Fibroblast of lung (primary cell): ENCODE measurements around the gene ITPR3. TPM values are rescaled to one million over a fixed set of nuclear protein-coding genes. Genes with fewer than 3 reads are reported as not detected.

Experiments
- DNase-seq, 2 donors: peaks; one replicate each; pipeline versions ENCODE4 v3.0.0 to v3.0.0-alpha.2; 2010; ENCODE audit warnings: low read depth in 2 of 2
- H2AFZ ChIP-seq: 2 replicates; pipeline ENCODE4 v1.5.1; 2012; ENCODE audit warnings: low read length, control low read depth, inconsistent platforms
- H3K27ac ChIP-seq: 2 replicates; pipeline ENCODE4 v1.5.1; 2011; ENCODE audit warnings: low read length, control low read depth; ENCODE audit not compliant: insufficient read depth
- H3K27me3 ChIP-seq: 2 replicates; pipeline ENCODE4 v1.5.1; 2011; ENCODE audit warnings: mild to moderate bottlenecking, low read length; ENCODE audit not compliant: control insufficient read depth, insufficient read depth
- H3K36me3 ChIP-seq: 2 replicates; pipeline ENCODE4 v1.5.1; 2011; ENCODE audit warnings: low read length; ENCODE audit not compliant: control insufficient read depth, insufficient read depth
- H3K4me1 ChIP-seq: 2 replicates; pipeline ENCODE4 v1.5.1; 2011; ENCODE audit warnings: low read length; ENCODE audit not compliant: control insufficient read depth, insufficient read depth; ENCODE audit errors: extremely low read depth
- H3K4me2 ChIP-seq: 2 replicates; pipeline ENCODE4 v1.5.1; 2011; ENCODE audit warnings: low read length, control low read depth; ENCODE audit not compliant: insufficient read depth; ENCODE audit errors: extremely low read depth
- H3K4me3 ChIP-seq, 4 experiments: fragments of 200-600 bp in 1 of 4; sonication (generic) in 1 of 4; replicated peaks in 1 of 4; 2 replicates each; pipeline ENCODE4 v1.5.1; 2011 to 2016; ENCODE audit warnings: low read length in 4 of 4, low read depth in 3 of 4, mild to moderate bottlenecking in 3 of 4, control low read depth in 2 of 4, inconsistent platforms in 1 of 4, mixed read lengths in 1 of 4; ENCODE audit not compliant: insufficient read depth in 1 of 4; ENCODE audit errors: control extremely low read depth in 1 of 4
- H3K79me2 ChIP-seq: 2 replicates; pipeline ENCODE4 v1.5.1; 2012; ENCODE audit warnings: mild to moderate bottlenecking, low read length, inconsistent platforms; ENCODE audit not compliant: control insufficient read depth, insufficient read depth
- H3K9ac ChIP-seq: 2 replicates; pipeline ENCODE4 v1.5.1; 2011; ENCODE audit warnings: mild to moderate bottlenecking, low read length, control low read depth; ENCODE audit not compliant: insufficient read depth
- H3K9me3 ChIP-seq: 2 replicates; pipeline ENCODE4 v1.5.1; 2012; ENCODE audit warnings: low read depth, low read length; ENCODE audit not compliant: control insufficient read depth, insufficient read depth
- H4K20me1 ChIP-seq: 2 replicates; pipeline ENCODE4 v1.5.1; 2011; ENCODE audit warnings: low read length; ENCODE audit not compliant: control insufficient read depth, insufficient read depth; ENCODE audit errors: extremely low read depth
- EZH2 ChIP-seq: IDR thresholded peaks from 2 replicates; pipeline ENCODE4 v1.5.1; 2012; ENCODE audit warnings: low read length, control low read depth, mild to moderate bottlenecking; ENCODE audit errors: missing control alignments
- polyA plus RNA-seq, 2 donors: library from polyadenylated mRNA; depleted of rRNA in 1 of 2; stranded (reverse) in 1 of 2; unstranded in 1 of 2; fragments of >200 nt; gene quantifications; 2 replicates each; pipeline ENCODE4 v1.2.1, GENCODE V29; 2011 to 2012; ENCODE audit warnings: missing spikeins in 1 of 2
- total RNA-seq: library from RNA; depleted of rRNA; stranded (reverse); fragments of >200 nt; gene quantifications from 2 replicates; pipeline ENCODE4 v1.2.1, GENCODE V29; 2014
- TF ChIP-seq, protein P1 (sequence below), 2 donors: IDR thresholded peaks in 1 of 2; conservative IDR thresholded peaks in 1 of 2; 1 replicate in 1 of 2; 2 replicates in 1 of 2; pipeline ENCODE4 v1.5.1; 2011 to 2012; ENCODE audit warnings: low read length in 2 of 2, control low read depth in 1 of 2, inconsistent platforms in 1 of 2, low read depth in 1 of 2, mild to moderate bottlenecking in 1 of 2

Gene ITPR3
- total and polyA plus RNA-seq, 2 donors (not counting 1 experiment from before 2014, with no cell fraction given): 9.6 to 43.4 TPM

DNA sequence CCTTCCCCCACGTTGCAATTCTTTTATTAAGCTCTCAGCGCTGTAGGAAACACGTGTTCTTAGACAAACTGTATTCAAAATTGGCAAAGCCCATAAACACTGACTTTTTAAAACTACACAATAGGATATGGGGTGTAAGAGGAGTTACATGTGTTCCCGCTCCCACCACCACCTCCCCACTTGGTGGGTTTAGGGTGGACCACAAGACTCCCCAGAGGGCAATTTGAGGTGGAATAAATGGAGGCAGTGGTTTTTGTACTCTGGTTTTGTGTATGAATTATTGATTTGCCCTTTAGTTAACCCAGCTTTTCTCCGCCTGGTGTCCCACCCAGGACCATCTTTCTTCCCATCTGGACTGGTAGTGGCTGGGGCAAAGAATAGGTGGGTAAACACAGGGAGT lies 86.6 kb downstream of the ITPR3 start:
- no peak overlapping the region for H2AFZ ChIP-seq

DNA sequence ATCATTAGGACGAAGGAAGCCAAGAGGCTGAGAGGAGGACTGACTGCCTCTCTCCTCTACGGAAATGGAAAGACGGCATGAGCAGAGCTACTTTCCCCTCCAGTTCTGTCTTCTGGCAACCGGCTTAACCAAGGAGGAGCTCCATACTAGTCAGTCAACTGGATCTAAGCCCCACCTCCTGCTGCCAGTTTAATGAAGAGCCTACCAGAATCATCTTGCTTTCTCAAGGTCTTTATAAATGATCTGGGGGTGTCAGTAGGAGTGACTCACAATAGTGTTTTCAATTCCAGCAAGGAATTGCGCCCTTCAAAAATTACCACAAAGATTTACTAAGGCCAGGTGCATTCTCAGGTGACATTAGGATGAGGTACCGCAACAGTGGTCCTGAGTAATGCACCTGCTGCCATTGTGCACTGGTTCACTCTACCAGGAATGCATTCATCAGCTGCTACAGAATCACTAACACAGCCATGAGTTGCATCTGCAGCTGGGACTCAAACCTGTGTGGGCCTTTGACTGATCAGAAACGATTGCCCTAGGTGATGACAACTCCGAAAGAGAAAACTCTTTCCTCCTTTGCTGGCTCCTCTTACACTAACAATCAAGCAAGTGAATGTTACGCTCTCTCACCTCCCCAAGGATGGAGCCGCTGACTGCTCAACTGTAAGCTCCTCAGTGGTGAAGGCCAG lies 87.5 kb downstream of the ITPR3 start:
- Histone ChIP-seq H3K4me1 (peaks cover 5% of the 10 kb centered on the region), H3K4me2 (no peak overlapping the region), H3K79me2 (peaks cover 10% of the 10 kb centered on the region), H3K36me3 (peaks cover 3% of the 10 kb centered on the region), H3K27me3 (no peaks in the 10 kb centered on the region), H3K9me3 (no peaks in the 10 kb centered on the region), H3K4me3 (no peak overlapping the region), H4K20me1 (no peaks in the 10 kb centered on the region), H2AFZ (no peak overlapping the region), H3K9ac (no peak overlapping the region), H3K27ac (no peak overlapping the region)
- TF ChIP-seq EZH2: no peak
- TF ChIP-seq, protein P1, sequence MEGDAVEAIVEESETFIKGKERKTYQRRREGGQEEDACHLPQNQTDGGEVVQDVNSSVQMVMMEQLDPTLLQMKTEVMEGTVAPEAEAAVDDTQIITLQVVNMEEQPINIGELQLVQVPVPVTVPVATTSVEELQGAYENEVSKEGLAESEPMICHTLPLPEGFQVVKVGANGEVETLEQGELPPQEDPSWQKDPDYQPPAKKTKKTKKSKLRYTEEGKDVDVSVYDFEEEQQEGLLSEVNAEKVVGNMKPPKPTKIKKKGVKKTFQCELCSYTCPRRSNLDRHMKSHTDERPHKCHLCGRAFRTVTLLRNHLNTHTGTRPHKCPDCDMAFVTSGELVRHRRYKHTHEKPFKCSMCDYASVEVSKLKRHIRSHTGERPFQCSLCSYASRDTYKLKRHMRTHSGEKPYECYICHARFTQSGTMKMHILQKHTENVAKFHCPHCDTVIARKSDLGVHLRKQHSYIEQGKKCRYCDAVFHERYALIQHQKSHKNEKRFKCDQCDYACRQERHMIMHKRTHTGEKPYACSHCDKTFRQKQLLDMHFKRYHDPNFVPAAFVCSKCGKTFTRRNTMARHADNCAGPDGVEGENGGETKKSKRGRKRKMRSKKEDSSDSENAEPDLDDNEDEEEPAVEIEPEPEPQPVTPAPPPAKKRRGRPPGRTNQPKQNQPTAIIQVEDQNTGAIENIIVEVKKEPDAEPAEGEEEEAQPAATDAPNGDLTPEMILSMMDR (conservative IDR thresholded peaks at IDR 0.05 in 1 of 2, IDR thresholded peaks at IDR 0.05 in 1 of 2; ENCODE audit: low read depth in 1 of 2, low read length in 2 of 2): no peak
- DNase-seq: no peak

More for the DNA sequence above, 86.6 kb downstream of the ITPR3 start:
- peaks cover 3% of the 10 kb centered on the region for H3K36me3 ChIP-seq
- peaks cover 5% of the 10 kb centered on the region for H3K4me1 ChIP-seq
- no peaks in the 10 kb centered on the region for H4K20me1 ChIP-seq
- H3K9ac ChIP-seq: no peak overlapping the region
- DNase-seq: no peak
- no peak overlapping the region for H3K4me2 ChIP-seq
- no peak for TF ChIP-seq EZH2
- TF ChIP-seq, protein P1 (conservative IDR thresholded peaks at IDR 0.05 in 1 of 2, IDR thresholded peaks at IDR 0.05 in 1 of 2; ENCODE audit: low read depth in 1 of 2, low read length in 2 of 2): no peak
- H3K27ac ChIP-seq: no peak overlapping the region
- no peaks in the 10 kb centered on the region for H3K9me3 ChIP-seq
- H3K4me3 ChIP-seq: no peak overlapping the region
- no peaks in the 10 kb centered on the region for H3K27me3 ChIP-seq
- H3K79me2 ChIP-seq: peaks cover 10% of the 10 kb centered on the region

DNA sequence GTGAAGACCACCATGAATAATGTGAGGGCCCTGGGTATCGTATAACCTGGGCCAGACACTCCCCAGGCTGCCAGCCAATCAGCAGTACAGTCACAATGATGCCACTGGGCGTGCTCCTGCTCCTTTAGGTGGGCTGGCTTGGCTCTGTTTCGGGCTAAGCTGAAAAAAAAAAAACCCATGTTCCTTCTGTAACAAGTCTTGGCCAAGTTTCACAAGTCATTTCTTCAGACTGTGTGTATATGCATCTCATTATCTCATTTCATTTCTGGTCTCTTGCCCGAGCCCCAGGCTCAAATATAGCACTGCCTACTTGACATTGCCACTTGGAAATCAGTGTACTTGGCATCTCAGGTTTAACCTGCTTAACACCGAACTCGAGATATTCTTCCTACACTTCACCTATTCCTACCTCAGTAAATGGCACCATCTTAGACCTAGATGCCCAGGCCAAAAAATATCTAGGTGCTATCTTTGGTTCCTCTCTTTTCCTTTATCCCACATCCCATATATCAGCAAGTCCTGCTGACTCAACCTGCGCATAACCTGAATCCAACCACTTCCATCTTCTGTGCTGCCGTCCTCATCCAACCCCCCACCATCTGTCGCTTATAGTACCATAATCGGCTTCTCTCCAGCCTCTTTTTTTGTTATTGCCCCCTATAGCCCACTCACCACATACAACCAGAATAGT lies 88.6 kb downstream of the ITPR3 start:
- Histone ChIP-seq H3K9ac (no peak overlapping the region), H4K20me1 (no peaks in the 10 kb centered on the region), H3K9me3 (no peaks in the 10 kb centered on the region), H3K27ac (no peak overlapping the region), H3K4me1 (peaks cover 5% of the 10 kb centered on the region), H3K36me3 (peaks cover 3% of the 10 kb centered on the region), H2AFZ (no peak overlapping the region), H3K79me2 (peaks cover 10% of the 10 kb centered on the region), H3K4me2 (no peak overlapping the region), H3K4me3 (no peak overlapping the region), H3K27me3 (no peaks in the 10 kb centered on the region)
- no peak for DNase-seq
- TF ChIP-seq EZH2: no peak
- TF ChIP-seq, protein P1 (conservative IDR thresholded peaks at IDR 0.05 in 1 of 2, IDR thresholded peaks at IDR 0.05 in 1 of 2; ENCODE audit: low read depth in 1 of 2, low read length in 2 of 2): no peak
